ENCODE results near the gene LPP.

GRCh38 chr3:188194332-188194731 lies 40.4 kb downstream of the LPP start:
- TF ChIP-seq CTCF (IDR thresholded peaks at IDR 0.05): no peak
- no peak for TF ChIP-seq EP300 (IDR thresholded peaks at IDR 0.05; ENCODE audit: low read depth)
- TF ChIP-seq POLR2AphosphoS5 (IDR thresholded peaks at IDR 0.05): no peak
